Measurements from ENCODE around the gene NUDT8. TPM values are rescaled to one million over a fixed set of nuclear protein-coding genes. Genes with fewer than 3 reads are reported as not detected.
A peak's percentile ranks its signal among the peaks of the same experiment; 100 is the strongest.
"Not testable (repeated sequence)": the region's sequence is repeated elsewhere in the genome, so short reads cannot be mapped to it uniquely, and the experiment has no call there.

NUDT8 gene
- total and polyA plus RNA-seq, 2 donors = 3.0 to 5.8 TPM

- Histone ChIP-seq H3K36me3 (ENCODE audit: insufficient read depth) (no peaks in the 10 kb centered on the region), H3K4me1 (ENCODE audit: insufficient read depth) (no peaks in the 10 kb centered on the region), H3K4me3 (ENCODE audit: low read depth, low read length) (no peak overlapping the region), H3K27ac (ENCODE audit: low read depth) (no peak overlapping the region)
- DNase-seq (ENCODE audit: extremely low spot score) = no peak
- 84% methylated on average over 12 of the region's 12 CpGs for WGBS
Measured at GRCh38 chr11:67632175-67632981, 2.6 kb upstream of the NUDT8 start.

DNA sequence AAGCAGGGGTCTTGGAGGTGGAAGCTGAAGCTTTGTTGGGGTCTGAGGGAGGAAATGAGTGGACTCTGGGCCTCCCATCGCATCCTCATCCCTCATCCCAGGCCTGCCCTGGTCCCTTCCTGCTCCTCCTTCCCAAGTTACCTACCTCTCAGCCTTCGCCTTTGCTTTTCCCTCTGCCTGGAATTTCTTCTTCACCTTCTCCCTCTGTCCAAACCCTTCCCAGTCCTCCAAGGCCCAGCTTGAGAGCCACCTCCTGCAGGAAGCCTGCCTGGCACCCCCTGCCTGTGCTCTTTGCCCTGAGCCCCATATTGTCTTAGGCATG, 2.1 kb upstream of the NUDT8 start:
- H3K36me3 ChIP-seq (ENCODE audit: insufficient read depth) = no peaks in the 10 kb centered on the region
- no peaks in the 10 kb centered on the region for H3K4me1 ChIP-seq (ENCODE audit: insufficient read depth)
- H3K4me3 ChIP-seq (ENCODE audit: low read depth, low read length) = no peak overlapping the region
- DNase-seq (ENCODE audit: extremely low spot score) = no peak
- WGBS = 98% methylated on average over 2 of the region's 2 CpGs
- no peak overlapping the region for H3K27ac ChIP-seq (ENCODE audit: low read depth)

DNA sequence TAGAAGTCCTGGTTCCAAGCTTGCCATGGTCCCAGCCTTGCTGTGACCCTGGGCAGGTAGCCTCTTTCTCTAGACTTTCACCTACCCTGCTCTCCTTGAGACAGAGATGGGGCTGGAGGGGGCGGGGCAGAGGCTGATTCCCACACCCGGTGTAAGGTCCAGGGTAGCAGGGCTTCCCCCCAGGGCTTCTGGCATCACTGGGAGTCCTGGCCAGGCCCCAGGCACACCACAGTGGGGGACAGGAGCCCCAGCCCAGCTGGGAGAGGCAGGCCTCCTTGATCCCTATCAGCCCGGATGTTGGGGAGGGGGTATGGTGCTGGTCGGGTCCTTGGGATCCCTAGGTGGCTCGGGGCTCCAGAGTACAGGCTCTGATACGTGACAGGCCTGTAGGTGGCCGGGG, 1.7 kb upstream of the NUDT8 start:
- H3K4me1 ChIP-seq (ENCODE audit: insufficient read depth) = no peaks in the 10 kb centered on the region
- H3K27ac ChIP-seq (ENCODE audit: low read depth) = no peak overlapping the region
- WGBS = 79% methylated on average over 7 of the region's 7 CpGs
- H3K36me3 ChIP-seq (ENCODE audit: insufficient read depth) = no peaks in the 10 kb centered on the region
- DNase-seq (ENCODE audit: extremely low spot score) = no peak
- no peak overlapping the region for H3K4me3 ChIP-seq (ENCODE audit: low read depth, low read length)

- Histone ChIP-seq H3K27ac (ENCODE audit: low read depth) (peak overlapping the region; percentile 83), H3K36me3 (ENCODE audit: insufficient read depth) (no peaks in the 10 kb centered on the region), H3K4me3 (ENCODE audit: low read depth, low read length) (peak overlapping the region; percentile 49), H3K4me1 (ENCODE audit: insufficient read depth) (no peaks in the 10 kb centered on the region)
- DNase-seq (ENCODE audit: extremely low spot score) = no peak
- WGBS = 56% methylated on average over 16 of the region's 16 CpGs
Measured at GRCh38 chr11:67630943-67631331, 1.2 kb upstream of the NUDT8 start.

DNA sequence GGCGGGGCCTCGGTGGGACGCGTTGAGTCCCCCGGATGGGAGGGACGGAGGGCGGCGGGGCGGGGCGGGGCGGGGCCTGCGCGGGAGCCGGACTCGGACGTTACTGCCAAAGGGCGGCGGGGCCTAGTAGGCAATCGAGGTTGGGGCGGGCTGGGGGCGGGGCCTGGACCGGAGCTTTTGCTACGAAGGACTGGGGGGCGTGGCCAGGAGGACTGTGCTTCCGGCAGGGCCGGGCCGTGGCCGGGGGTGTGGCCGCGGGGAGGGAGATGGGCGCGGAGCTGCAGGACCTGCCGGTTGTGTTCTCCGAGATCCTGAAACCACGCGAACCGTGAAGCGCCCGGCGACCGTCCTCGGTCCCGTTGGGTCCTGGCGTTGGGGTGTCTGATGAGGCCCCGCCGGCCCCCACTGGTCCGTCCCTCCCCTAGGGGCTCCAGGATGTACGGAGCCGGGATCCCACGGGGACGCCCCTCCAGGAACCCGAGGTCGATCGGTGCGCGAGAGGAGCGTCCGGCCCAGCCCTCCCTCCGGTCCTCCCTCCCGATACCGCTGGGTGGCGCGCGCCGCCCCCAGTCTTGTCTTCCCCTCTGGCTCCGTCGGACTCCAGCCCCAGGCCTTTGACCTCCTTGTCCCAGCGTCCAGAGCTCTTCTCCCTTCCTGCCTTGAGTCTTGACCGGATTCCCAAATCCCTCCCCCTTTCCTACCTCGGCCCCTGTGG, 648 bp upstream of the NUDT8 start:
- peak; percentile 95 for DNase-seq (ENCODE audit: extremely low spot score)
- whole genome bisulfite sequencing = under 1% methylated on average over 70 of the region's 70 CpGs
- H3K4me1 ChIP-seq (ENCODE audit: insufficient read depth) = no peaks in the 10 kb centered on the region

DNA sequence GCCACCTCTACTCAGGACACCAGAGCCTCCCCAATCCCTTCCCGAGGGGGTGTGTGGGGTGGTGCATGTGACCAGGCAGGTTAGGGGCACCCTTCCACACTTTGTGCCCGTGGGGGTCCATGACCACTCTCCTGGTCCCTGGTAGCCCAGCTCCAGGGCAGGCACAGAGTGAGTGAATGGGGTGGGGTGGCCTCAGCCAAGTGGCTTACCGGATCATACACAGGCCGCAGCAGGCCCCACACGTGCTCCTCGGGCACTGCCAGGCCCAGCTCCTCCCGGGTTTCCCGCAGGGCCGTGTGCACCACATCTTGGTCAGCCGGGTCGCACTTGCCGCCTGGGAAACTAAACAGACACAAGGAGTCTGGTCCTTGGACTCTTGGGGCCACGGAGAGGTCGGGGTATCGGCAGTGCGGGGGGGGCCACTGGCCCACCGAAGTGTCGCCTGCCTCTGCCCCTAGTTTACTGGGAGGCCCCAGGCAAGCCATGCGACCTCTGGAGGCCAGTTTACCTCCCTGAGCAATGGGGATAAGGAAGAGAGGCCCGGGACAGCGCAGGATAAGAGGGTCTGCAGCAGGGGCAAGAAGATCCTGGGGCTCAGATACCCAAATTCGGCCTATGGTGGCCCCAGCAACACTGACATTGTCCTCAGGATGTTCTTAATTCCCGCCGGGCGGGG, 889 bp downstream of the NUDT8 start:
- H3K4me3 ChIP-seq (ENCODE audit: low read depth, low read length) = peak overlapping the region; percentile 37
- DNase-seq (ENCODE audit: extremely low spot score) = no peak
- H3K27ac ChIP-seq (ENCODE audit: low read depth) = no peak overlapping the region
- no peaks in the 10 kb centered on the region for H3K4me1 ChIP-seq (ENCODE audit: insufficient read depth)
- no peaks in the 10 kb centered on the region for H3K36me3 ChIP-seq (ENCODE audit: insufficient read depth)
- 51% methylated on average over 25 of the region's 25 CpGs for WGBS

More for the DNA sequence above, 648 bp upstream of the NUDT8 start:
- Histone ChIP-seq H3K4me3 (ENCODE audit: low read depth, low read length) (peak overlapping the region; percentile 49), H3K36me3 (ENCODE audit: insufficient read depth) (no peaks in the 10 kb centered on the region), H3K27ac (ENCODE audit: low read depth) (peak overlapping the region; percentile 83)

- Histone ChIP-seq H3K4me1 (ENCODE audit: insufficient read depth) (no peaks in the 10 kb centered on the region), H3K27ac (ENCODE audit: low read depth) (no peak overlapping the region), H3K36me3 (ENCODE audit: insufficient read depth) (no peaks in the 10 kb centered on the region), H3K4me3 (ENCODE audit: low read depth, low read length) (no peak overlapping the region)
- DNase-seq (ENCODE audit: extremely low spot score) = no peak
- WGBS = 93% methylated on average over 15 of the region's 15 CpGs
Measured at GRCh38 chr11:67627812-67628624, 1.7 kb downstream of the NUDT8 start.

GRCh38 chr11:67627441-67627811, 2.3 kb downstream of the NUDT8 start:
- 87% methylated on average over 6 of the region's 6 CpGs for WGBS
- no peaks in the 10 kb centered on the region for H3K36me3 ChIP-seq (ENCODE audit: insufficient read depth)
- no peak for DNase-seq (ENCODE audit: extremely low spot score)
- no peak overlapping the region for H3K4me3 ChIP-seq (ENCODE audit: low read depth, low read length)
- no peak overlapping the region for H3K27ac ChIP-seq (ENCODE audit: low read depth)
- no peaks in the 10 kb centered on the region for H3K4me1 ChIP-seq (ENCODE audit: insufficient read depth)

DNA sequence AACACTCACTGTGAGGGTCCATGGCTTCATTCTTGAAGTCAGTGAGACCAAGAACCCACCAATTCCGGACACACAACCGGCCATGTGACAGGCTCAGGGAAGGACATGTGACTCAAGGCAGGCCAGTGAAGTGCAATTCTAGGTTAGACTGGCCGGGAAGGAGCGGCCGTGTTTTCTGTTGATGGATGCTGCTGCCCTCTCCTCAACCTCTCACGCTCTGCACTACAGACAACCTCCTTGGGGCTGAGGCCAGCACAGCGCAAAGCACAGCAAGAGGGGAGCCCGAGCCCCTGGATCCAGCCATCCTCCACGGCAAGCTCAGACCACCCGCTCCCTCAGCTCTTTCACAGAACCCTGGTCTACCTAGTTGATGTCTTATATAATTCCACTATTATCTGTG, 2.8 kb downstream of the NUDT8 start:
- DNase-seq (ENCODE audit: extremely low spot score) = no peak
- Histone ChIP-seq H3K4me1 (ENCODE audit: insufficient read depth) (no peaks in the 10 kb centered on the region), H3K4me3 (ENCODE audit: low read depth, low read length) (no peak overlapping the region), H3K36me3 (ENCODE audit: insufficient read depth) (no peaks in the 10 kb centered on the region), H3K27ac (ENCODE audit: low read depth) (no peak overlapping the region)
- 88% methylated on average over 10 of the region's 10 CpGs for WGBS

GRCh38 chr11:67626131-67626833, 3.5 kb downstream of the NUDT8 start:
- not testable (repeated sequence) for H3K27ac ChIP-seq (ENCODE audit: low read depth); DNase-seq (ENCODE audit: extremely low spot score); H3K36me3 ChIP-seq (ENCODE audit: insufficient read depth); H3K4me3 ChIP-seq (ENCODE audit: low read depth, low read length); H3K4me1 ChIP-seq (ENCODE audit: insufficient read depth)
- 90% methylated on average over 10 of the region's 10 CpGs for WGBS

DNA sequence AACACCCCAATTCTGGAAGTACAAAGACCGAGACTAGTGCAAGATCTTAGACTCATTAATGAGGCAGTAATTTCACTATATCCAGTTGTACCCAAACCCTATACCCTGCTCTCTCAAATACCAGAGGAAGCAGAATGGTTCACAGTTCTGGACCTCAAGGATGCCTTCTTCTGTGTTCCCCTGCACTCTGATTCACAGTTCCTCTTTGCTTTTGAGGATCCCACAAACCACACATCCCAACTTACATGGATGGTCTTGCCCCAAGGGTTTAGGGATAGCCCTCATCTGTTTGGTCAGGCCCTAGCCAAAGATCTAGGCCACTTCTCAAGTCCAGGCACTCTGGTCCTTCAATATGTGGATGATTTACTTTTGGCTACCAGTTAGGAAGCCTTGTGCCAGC, 5.9 kb downstream of the NUDT8 start:
- H3K4me3 ChIP-seq (ENCODE audit: low read depth, low read length); H3K36me3 ChIP-seq (ENCODE audit: insufficient read depth); H3K4me1 ChIP-seq (ENCODE audit: insufficient read depth); H3K27ac ChIP-seq (ENCODE audit: low read depth); DNase-seq (ENCODE audit: extremely low spot score): not testable (repeated sequence)
- 83% methylated on average over 1 of the region's 1 CpG for WGBS

GRCh38 chr11:67622905-67623304, 6.8 kb downstream of the NUDT8 start:
- DNase-seq (ENCODE audit: extremely low spot score); H3K27ac ChIP-seq (ENCODE audit: low read depth); H3K4me1 ChIP-seq (ENCODE audit: insufficient read depth); H3K4me3 ChIP-seq (ENCODE audit: low read depth, low read length); H3K36me3 ChIP-seq (ENCODE audit: insufficient read depth): not testable (repeated sequence)
- 67% methylated on average over 7 of the region's 7 CpGs for WGBS

DNA sequence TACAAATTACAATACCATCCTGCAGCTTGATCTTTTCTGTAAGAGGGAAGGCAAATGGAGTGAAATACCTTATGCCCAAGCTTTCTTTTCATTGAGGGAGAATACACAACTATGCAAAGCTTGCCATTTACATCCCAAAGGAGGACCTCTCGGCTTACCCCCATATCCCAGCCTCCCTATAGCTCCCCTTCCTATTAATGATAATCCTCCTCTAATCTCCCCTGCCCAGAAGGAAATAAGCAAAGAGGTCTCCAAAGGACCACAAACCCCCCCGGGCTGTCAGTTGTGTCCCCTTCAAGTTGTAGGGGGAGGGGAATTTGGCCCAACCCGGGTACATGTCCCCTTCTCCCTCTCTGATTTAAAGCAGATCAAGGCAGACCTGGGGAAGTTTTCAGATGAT, 7.8 kb downstream of the NUDT8 start:
- not testable (repeated sequence) for H3K4me3 ChIP-seq (ENCODE audit: low read depth, low read length); DNase-seq (ENCODE audit: extremely low spot score); H3K36me3 ChIP-seq (ENCODE audit: insufficient read depth); H3K27ac ChIP-seq (ENCODE audit: low read depth); H3K4me1 ChIP-seq (ENCODE audit: insufficient read depth)
- 60% methylated on average over 3 of the region's 3 CpGs for WGBS
